ENCODE results near the gene ZBTB5. TPM values are rescaled to one million over a fixed set of nuclear protein-coding genes. Genes with fewer than 3 reads are reported as not detected.

Gene ZBTB5
- total and polyA plus RNA-seq, 2 donors (not counting 3 experiments of a cell fraction or from before 2014, with no cell fraction given), result 10.0 to 13.7 TPM

DNA sequence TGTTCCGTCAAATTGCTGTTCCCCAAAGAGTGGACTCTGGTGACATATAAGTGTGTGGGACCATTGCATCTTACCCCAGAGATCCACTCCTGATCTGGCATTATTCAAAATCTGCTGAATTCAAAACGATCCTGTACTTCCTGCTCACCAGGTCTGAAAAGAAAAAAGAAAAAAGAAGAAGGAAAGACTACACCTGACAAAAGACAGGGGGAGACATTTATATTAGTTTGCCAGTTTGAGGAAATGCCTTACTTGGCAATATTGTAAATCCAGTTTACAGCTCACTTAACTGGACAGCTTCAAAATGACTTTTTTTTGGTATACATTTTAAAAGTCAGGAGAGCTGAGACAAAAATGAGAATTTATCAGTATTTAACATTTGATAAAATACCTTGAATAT lies 57.8 kb downstream of the ZBTB5 start:
- CTCF ChIA-PET, result interaction anchor here (1.0 to 1.3 kb wide), 3 partner anchors 12 to 412 kb away, joined by 3 to 4 read pairs (median 3); no protein-coding TSS in a partner anchor
- no peaks in the 10 kb centered on the region for H3K79me2 ChIP-seq (ENCODE audit: control insufficient read depth, insufficient read depth, low read length)
- no peak overlapping the region for H2AFZ ChIP-seq (ENCODE audit: low read depth, low read length)
- H3K4me1 ChIP-seq (ENCODE audit: control insufficient read depth, extremely low read depth, insufficient read depth, low read length), result no peaks in the 10 kb centered on the region
- POLR2A ChIA-PET, result no interaction called here
- no peak overlapping the region for H3K4me2 ChIP-seq (ENCODE audit: insufficient read depth, low read length)
- H3K36me3 ChIP-seq (ENCODE audit: control insufficient read depth in 2 of 2, extremely low read depth in 1 of 2, insufficient read depth in 2 of 2, low read length in 2 of 2), result no peaks in the 10 kb centered on the region
- no peak for DNase-seq (ENCODE audit: low read depth, low spot score)
- peaks cover 2 to 15% of the 10 kb centered on the region in 2 experiments for H3K27me3 ChIP-seq (ENCODE audit: control insufficient read depth in 2 of 2, insufficient read depth in 2 of 2, low read length in 2 of 2)
- dilution Hi-C loops (cut with MboI; ENCODE audit: extremely low pct_ligation_motif_present, low sequenced_read_pairs), result no loop called here
- intact Hi-C loops (cut with micrococcal nuclease), result no loop called here
- no peak for FAIRE-seq
- TF ChIP-seq EZH2 (IDR thresholded peaks at IDR 0.05; ENCODE audit: borderline replicate concordance, low read depth, low read length, severe bottlenecking), result no peak
- no peak for TF ChIP-seq GATA2 (IDR thresholded peaks at IDR 0.05; ENCODE audit: insufficient read depth, insufficient read length, low read depth, low read length)
- H3K9ac ChIP-seq (replicated peaks; ENCODE audit: extremely low read depth, insufficient read depth, low read length), result no peak overlapping the region
- H4K20me1 ChIP-seq (replicated peaks; ENCODE audit: control insufficient read depth, extremely low read depth, insufficient read depth, low read length), result no peaks in the 10 kb centered on the region
- no peaks in the 10 kb centered on the region for H3K9me3 ChIP-seq (replicated peaks; ENCODE audit: control insufficient read depth, insufficient read depth, low read length)
- no TSS peak for BruUV-seq (replicated peaks)
- H3K27ac ChIP-seq (ENCODE audit: insufficient read depth, low read depth, low read length), result no peak overlapping the region
- H3K9me1 ChIP-seq (replicated peaks; ENCODE audit: control insufficient read depth, extremely low read depth, insufficient read depth, low read length), result no peaks in the 10 kb centered on the region
- H3K4me3 ChIP-seq (replicated peaks in 1 of 3; ENCODE audit: insufficient read depth in 1 of 3, low read depth in 1 of 3, low read length in 3 of 3), result no peak overlapping the region

DNA sequence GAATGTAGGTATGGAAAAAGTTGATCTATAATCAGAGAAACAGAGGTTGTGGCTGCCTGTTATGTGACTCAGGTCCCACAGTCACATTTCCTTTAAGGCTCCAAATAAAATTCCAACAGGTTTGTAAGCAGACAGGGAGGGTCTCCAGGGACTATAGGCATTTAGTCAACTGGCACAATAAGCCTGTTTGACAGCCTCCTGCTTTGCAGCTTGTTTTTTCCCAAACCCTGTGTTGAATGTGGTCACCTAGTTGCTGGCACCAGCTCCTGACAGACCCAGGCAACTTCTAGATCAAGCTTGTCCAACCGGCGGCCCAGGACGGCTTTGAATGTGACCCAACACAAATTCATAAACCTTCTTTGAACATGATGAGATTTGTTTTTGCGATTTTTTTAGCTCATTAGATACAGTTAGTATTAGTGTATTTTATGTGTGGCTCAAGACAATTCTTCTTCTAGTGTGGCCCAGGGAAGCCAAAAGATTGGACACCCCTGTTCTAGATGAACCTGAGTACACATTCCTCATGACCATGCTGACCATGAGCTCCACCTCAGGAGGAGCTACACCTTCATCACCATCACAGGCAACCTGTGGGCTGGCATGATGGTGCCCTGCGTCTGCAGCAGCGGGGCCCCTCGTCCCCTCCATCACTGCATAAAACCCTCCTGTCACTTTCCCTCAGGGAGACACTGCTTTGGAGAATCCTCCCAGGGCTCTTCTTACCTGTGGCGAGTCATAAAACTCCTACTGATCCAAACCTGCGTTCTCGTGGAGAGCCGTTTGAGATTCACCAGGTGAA lies 58.4 kb downstream of the ZBTB5 start:
- H3K27me3 ChIP-seq (ENCODE audit: control insufficient read depth in 2 of 2, insufficient read depth in 2 of 2, low read length in 2 of 2), result peaks cover 2 to 15% of the 10 kb centered on the region in 2 experiments
- no peak overlapping the region for H2AFZ ChIP-seq (ENCODE audit: low read depth, low read length)
- H3K9me3 ChIP-seq (replicated peaks; ENCODE audit: control insufficient read depth, insufficient read depth, low read length), result no peaks in the 10 kb centered on the region
- H3K79me2 ChIP-seq (ENCODE audit: control insufficient read depth, insufficient read depth, low read length), result no peaks in the 10 kb centered on the region
- intact Hi-C loops (cut with micrococcal nuclease), result no loop called here
- no TSS peak for BruUV-seq (replicated peaks)
- no peaks in the 10 kb centered on the region for H3K4me1 ChIP-seq (ENCODE audit: control insufficient read depth, extremely low read depth, insufficient read depth, low read length)
- no peaks in the 10 kb centered on the region for H3K9me1 ChIP-seq (replicated peaks; ENCODE audit: control insufficient read depth, extremely low read depth, insufficient read depth, low read length)
- dilution Hi-C loops (cut with MboI; ENCODE audit: extremely low pct_ligation_motif_present, low sequenced_read_pairs), result no loop called here
- ChIA-PET POLR2A (no interaction called here), CTCF (interaction anchor here (1.0 to 1.5 kb wide), 5 partner anchors 11 to 411 kb away, joined by 3 to 5 read pairs (median 3); no protein-coding TSS in a partner anchor)
- TF ChIP-seq GATA2 (IDR thresholded peaks at IDR 0.05; ENCODE audit: insufficient read depth, insufficient read length, low read depth, low read length) (no peak), POLR2A (IDR thresholded peaks at IDR 0.05; ENCODE audit: low read depth, low read length) (no peak), JUN (IDR thresholded peaks at IDR 0.05; ENCODE audit: borderline replicate concordance, insufficient read depth, insufficient read length, low read depth) (no peak), EZH2 (IDR thresholded peaks at IDR 0.05; ENCODE audit: borderline replicate concordance, low read depth, low read length, severe bottlenecking) (no peak), FOS (IDR thresholded peaks at IDR 0.05; ENCODE audit: borderline replicate concordance, insufficient read depth, low read length) (no peak), MYC (IDR thresholded peaks at IDR 0.05; ENCODE audit: low read depth, low read length) (no peak), POLR2AphosphoS5 (IDR thresholded peaks at IDR 0.05; ENCODE audit: insufficient read depth, low read depth, low read length) (no peak)
- TF ChIP-seq, protein P1, sequence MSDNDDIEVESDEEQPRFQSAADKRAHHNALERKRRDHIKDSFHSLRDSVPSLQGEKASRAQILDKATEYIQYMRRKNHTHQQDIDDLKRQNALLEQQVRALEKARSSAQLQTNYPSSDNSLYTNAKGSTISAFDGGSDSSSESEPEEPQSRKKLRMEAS (IDR thresholded peaks at IDR 0.05; ENCODE audit: insufficient read depth, insufficient read length), result no peak
- TF ChIP-seq, protein P2, sequence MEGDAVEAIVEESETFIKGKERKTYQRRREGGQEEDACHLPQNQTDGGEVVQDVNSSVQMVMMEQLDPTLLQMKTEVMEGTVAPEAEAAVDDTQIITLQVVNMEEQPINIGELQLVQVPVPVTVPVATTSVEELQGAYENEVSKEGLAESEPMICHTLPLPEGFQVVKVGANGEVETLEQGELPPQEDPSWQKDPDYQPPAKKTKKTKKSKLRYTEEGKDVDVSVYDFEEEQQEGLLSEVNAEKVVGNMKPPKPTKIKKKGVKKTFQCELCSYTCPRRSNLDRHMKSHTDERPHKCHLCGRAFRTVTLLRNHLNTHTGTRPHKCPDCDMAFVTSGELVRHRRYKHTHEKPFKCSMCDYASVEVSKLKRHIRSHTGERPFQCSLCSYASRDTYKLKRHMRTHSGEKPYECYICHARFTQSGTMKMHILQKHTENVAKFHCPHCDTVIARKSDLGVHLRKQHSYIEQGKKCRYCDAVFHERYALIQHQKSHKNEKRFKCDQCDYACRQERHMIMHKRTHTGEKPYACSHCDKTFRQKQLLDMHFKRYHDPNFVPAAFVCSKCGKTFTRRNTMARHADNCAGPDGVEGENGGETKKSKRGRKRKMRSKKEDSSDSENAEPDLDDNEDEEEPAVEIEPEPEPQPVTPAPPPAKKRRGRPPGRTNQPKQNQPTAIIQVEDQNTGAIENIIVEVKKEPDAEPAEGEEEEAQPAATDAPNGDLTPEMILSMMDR (IDR thresholded peaks at IDR 0.05; ENCODE audit: extremely low read depth in 1 of 2, insufficient read depth in 1 of 2, low read depth in 1 of 2, low read length in 2 of 2), result no peak
- H4K20me1 ChIP-seq (replicated peaks; ENCODE audit: control insufficient read depth, extremely low read depth, insufficient read depth, low read length), result no peaks in the 10 kb centered on the region
- DNase-seq (ENCODE audit: low read depth, low spot score) (no peak), FAIRE-seq (no peak)
- H3K27ac ChIP-seq (ENCODE audit: insufficient read depth, low read depth, low read length), result no peak overlapping the region
- H3K9ac ChIP-seq (replicated peaks; ENCODE audit: extremely low read depth, insufficient read depth, low read length), result no peak overlapping the region
- no peaks in the 10 kb centered on the region for H3K36me3 ChIP-seq (ENCODE audit: control insufficient read depth in 2 of 2, extremely low read depth in 1 of 2, insufficient read depth in 2 of 2, low read length in 2 of 2)
- no peak overlapping the region for H3K4me3 ChIP-seq (replicated peaks in 1 of 3; ENCODE audit: insufficient read depth in 1 of 3, low read depth in 1 of 3, low read length in 3 of 3)
- H3K4me2 ChIP-seq (ENCODE audit: insufficient read depth, low read length), result no peak overlapping the region

All from endothelial cell of umbilical vein (primary cell).